ENCODE data around the gene DYRK1A.
"Not testable (repeated sequence)": the region's sequence is repeated elsewhere in the genome, so short reads cannot be mapped to it uniquely, and the experiment has no call there.

The DYRK1A gene

DNA sequence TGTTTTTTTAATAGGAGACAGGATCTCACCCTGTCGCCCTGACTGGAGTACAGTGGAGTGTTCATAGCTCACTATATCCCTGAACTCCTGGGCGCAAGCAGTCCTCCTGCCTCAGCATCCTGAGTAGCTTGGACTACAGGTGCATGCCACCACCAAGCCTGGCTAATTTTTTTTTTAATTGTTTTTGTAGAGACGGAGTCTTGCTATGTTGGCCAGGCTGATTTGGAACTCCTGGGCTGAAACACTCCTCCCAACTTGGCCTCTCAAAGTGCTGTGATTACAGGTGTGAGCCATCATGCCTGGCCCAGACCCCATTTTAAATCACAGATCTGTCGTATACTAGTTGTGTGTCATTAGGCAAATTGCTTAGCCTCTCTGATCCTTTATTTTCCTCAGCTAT is 161.1 kb downstream of the DYRK1A start:
- DNase-seq (ENCODE audit: low read depth in 2 of 2), result no peak

DNA sequence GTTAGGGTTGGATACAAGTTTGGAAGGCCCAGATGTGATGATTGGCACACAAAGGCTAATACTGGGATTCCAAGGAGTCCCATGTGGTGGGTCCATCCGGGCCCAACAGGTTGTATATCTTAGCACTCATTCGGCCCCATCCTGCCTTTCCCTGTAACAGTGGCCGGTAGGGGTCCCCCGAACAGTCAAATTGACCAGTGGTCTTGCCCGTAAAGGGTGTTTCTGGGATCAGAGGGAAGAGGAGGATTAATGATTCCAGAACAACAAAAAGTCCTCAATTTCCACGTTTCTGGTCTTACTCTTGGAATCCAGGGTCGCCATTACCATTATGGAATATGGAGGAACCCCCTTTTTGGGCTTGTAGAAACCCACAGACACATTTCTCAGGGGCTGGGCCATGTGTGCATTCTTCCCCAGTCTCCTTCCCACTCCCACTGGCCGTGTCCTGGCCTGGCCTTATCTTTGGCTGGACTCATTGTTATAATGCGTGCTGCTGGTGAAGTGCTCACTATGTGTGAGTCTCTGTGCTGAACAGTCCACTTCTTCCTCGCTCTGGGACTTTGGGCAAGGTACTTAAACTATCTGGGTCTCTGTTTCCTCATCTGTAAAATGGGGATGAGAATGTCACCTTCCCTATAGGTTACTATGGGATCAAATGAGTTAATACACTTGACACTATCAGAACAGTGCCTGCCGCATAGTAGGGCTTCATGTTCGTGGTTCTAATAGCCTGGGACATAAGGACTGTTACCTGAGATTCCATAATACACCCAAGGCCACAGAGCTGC is 161.8 kb downstream of the DYRK1A start:
- no peak for DNase-seq (ENCODE audit: low read depth in 2 of 2)

DNA sequence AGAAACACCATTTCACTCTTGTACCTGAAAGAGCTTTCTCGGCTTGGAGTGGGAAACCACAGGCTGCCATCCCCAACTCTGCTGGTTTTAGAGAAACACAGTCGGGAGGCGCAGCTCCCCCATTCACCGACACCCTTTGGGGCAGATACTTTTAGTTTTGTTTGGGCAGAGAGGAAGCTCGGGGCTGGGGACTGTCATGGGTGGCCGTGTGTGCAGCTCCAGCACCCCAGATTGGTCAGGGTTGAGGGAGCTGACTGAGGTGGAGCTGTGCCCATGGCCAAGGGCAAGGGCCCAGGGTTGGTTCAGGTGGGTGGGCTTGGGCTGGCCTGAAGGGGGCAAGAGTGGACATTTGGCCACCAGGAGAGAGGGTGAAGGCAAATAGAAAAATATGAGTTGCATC is 163.1 kb downstream of the DYRK1A start:
- DNase-seq (ENCODE audit: low read depth in 2 of 2), result no peak

DNA sequence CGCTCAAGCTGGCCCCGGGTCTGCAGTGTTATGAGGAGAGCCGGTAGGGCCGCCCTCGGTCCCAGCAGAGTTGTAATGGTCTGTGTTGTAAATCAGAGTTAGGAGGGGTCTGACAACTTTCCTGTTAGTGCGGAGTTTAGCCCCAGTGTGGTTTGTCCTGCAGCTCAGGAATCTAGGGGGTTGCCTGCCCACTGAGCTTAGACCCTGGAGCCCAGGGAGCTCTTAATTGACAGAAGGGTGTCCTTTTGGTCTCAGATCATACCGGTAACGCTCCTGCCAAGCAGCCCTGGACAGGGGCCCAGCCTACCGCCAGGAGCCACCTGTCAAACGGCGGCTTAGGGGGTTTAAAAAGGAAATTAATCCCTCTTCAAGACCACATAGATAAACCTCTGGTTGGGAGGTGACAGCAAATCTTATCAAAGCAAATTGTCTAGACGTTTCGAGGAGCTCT is 164.4 kb downstream of the DYRK1A start:
- no peak for DNase-seq (ENCODE audit: low read depth in 2 of 2)

DNA sequence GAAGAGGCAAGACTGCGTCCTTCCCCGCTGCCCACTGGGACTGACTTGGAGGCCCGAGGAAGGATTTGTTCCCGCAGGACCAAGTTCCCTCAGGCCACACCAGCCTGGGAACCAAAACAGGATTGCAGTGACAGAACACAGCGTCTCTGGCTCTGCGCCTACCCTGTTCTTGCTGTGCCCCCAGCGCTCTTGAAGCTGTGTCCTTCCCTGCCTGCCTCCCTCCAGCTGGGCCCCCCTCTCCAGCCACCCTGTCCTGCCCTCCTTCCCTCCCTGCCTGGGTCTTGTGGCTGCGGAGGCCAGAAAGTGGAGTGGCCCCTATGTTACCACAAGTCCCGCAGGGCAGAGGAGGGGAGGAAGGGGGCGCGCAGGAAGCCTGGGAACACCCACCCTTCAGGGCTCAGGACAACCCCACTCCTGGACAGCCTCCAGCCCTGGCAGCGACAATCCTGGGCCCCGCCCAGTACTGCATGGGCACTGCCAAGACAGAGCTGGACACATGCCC is 164.9 kb downstream of the DYRK1A start:
- DNase-seq (ENCODE audit: low read depth in 2 of 2), result no peak

DNA sequence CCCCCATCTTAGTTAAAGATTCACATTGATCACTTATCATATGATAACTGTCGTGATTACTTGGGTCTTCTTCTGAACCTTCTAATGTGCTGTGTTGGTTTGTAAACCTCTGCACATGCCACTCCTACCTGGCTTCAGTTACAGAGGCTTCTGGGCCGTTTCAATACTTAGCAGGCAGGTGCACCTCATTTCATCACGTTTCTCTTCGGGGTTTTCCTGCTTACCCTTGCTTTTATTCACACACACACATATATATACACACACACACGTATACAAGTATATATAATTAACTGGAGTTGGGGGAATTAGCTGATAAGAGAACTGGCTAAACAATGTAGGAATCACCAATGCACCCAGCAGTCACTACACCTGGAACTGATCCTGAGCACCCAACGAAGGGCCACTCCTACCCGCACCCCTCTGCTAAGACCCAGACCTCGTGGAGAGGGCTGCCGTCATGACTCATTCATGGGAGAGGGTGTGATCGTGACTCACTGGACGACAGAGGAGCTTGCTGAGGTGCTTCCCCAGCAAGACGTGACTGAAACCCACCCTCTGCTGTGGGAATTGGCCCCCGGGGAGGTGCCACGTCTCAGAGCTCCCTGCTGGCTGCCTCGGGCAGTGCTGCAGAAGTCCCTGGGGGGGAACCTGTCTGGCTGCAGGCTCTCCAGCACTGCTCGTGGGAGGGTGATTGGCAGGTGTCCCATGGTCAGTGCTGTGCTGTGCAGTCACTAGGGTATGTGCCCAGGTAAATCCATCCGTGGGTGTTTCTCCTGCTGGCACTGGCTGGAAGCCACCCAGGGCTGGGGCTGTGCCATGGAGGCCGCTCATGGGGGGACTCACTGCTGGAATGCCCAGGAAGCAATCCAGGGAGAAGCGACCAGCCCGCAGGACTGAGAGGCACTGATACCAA is 166.6 kb downstream of the DYRK1A start:
- DNase-seq (ENCODE audit: low read depth in 2 of 2), result no peak

DNA sequence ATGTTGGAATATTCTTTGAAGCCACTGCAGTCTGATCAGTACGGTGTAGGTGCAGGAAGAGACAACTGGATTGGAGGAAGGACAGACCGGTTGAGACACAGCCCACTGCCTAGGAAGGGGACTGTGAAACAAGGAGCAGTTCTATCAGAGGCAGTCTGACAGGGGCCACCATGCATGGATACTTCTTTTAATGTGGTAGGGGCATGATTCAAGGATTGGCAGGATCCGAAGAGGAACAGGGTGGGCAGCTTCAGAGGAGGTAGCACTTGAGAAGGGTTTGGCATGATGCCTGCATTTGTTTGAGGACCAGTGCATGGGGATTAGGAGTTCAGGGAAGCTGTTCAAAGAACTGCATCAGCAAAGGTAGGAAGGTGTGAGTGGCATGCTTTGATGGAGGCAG is 167.9 kb downstream of the DYRK1A start:
- DNase-seq (ENCODE audit: low read depth in 2 of 2), result no peak

DNA sequence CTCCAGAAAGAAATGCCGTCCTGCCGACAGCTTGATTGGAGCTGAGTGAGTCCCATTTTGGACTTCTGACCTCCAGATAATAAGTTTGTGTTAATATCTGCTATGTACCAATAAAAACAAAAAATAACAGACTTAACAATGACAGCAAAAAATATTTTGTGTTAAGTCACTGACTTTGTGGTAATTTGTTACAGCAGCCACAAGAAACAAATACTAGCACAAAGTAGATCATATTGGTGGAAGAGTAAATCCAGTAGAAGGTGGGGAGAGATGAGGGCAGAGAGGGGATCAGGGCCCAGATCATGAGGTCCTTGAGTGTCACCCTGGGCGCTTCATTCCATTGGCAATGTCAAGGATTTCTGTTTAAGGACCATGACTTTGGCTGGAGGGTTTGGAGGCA is 168.6 kb downstream of the DYRK1A start:
- no peak for DNase-seq (ENCODE audit: low read depth in 2 of 2)

DNA sequence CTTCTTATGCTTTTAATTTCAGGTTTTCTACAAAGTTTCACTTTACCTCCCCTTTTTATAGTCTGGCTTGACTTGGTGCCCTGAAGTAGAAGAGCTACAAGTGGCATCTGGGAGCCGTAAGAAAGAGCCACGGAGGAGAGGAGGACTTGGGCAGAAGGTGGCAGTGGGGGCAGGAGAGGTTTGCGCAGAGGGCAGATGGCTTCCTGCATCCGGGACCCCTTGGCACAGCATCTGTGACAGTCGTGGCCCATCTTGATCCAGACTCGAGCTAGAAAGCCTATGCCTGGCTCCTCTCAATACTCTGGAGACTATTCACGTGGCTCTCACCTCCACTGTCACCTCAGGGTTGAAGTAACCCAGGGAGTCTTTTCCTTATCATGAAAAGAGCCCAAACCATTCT is 169.1 kb downstream of the DYRK1A start:
- DNase-seq (ENCODE audit: low read depth in 2 of 2), result no peak

DNA sequence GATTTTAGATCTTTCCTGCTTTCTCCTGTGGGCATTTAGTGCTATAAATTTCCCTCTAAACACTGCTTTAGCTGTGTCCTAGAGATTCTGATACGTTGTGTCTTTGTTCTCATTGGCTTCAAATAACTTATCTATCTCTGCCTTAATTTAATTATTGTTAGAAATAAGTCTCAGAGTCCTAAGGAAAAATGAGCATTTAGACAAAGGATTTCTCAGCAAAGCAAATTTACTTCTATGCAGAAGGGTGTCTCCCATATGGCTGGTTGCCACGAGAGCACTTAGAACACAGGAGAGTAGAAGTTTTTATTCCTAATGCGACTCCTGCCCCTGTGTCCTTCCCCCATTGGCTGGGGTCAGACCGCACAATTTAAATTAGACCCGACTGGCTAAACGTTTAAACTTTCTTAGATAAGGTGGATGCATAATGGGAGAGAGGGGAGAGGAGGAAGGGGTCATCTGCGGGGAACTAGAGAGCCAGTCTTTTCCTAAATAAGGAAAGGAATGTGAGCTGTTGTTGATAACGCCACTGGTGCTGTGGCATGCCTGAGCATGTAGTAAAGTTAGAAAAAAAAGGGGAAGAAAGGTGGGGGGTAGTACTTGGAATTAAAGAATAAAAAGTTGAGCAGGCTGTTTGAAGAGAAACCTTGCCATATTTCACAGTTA is 170.2 kb downstream of the DYRK1A start:
- DNase-seq (ENCODE audit: low read depth in 2 of 2), result no peak

DNA sequence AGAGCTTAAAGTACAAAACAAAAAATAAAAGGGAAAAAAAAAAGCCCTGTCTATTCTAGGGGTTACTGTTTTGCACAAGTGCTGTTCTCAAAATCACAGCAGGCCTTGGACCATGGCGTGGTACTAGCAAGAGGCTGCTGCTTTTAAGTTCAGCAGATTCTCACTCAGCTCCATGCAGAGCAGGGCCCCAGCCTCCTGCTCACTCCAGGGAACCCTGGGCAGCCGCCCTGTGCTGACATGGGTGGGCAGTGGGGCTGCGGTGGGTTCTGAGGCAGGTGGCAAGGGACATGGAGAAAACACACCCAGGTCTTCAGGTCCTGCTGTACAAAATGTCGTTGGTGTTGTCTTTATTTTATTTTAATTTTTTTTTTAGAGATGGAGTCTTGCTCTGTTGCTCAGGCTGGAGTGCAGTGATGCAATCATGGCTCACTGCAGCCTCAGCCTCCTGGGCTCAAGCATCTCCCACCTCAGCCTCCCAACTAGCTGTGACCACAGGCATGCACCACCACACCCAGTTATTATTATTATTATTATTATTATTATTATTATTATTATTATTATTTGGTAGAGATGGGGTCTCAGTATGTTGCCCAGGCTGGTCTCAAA is 170.9 kb downstream of the DYRK1A start:
- DNase-seq (ENCODE audit: low read depth in 2 of 2), result no peak

DNA sequence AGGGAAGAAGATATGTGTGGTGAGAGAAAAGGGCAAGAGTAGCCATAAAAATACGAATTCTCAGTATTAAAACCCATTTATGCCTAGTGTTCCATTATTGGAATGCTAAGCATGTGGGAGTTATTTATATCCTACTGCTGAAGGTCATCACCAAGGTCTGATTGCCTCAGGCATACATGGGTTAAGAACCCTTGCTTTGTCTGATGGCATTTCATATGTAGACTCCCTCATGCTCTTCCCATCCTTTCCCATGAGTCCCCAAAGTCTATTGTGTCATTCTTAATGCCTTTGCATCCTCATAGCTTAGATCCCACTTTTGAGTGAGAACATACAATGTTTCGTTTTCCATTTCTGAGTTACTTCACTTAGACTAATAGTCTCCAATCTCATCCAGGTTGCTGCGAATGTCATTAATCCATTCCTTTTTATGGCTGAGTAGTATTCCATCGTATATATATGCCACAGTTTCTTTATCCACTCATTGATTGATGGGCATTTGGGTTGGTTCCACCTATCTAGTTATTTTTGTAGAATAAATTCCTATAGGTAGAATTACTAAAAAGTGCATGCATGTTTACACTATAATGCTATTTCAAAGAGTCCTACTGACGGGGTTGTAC is 172.5 kb downstream of the DYRK1A start:
- DNase-seq (ENCODE audit: low read depth in 2 of 2), result no peak

DNA sequence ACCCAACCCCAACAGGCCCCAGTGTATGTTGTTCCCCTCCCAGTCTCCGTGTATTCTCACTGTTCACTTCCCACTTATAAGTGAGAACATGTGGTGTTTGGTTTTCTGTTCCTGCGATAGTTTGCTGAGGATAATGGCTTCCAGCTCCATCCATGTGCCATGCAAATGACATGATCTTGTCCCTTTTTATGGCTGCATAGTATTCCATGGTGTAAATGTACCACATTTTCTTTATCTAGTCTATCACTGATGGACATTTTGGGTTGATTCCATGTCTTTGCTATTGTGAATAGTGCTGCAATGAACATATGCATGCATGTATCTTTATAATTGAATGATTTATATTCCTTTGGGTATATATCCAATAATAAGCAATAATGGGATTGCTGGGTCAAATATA is 174.6 kb downstream of the DYRK1A start:
- DNase-seq (ENCODE audit: low read depth in 2 of 2), result not testable (repeated sequence)

DNA sequence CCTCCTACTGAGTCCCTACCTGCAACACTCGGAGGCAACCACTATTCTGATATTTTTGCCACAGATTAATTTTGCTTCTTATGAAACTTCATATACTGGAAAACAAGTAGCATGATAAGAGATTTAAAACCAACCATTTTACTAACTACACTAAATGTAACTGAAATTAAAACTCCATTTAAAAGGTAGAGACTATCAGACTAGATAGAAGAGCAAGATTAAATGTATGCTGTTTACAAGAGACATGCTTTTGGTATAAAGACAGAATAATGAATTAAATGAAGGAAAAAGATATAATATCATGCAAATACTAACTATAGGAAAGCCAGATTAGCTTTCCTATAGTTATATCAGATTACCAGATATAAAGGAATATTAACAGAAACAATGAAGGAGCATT is 175.9 kb downstream of the DYRK1A start:
- DNase-seq (ENCODE audit: low read depth in 2 of 2), result no peak

DNA sequence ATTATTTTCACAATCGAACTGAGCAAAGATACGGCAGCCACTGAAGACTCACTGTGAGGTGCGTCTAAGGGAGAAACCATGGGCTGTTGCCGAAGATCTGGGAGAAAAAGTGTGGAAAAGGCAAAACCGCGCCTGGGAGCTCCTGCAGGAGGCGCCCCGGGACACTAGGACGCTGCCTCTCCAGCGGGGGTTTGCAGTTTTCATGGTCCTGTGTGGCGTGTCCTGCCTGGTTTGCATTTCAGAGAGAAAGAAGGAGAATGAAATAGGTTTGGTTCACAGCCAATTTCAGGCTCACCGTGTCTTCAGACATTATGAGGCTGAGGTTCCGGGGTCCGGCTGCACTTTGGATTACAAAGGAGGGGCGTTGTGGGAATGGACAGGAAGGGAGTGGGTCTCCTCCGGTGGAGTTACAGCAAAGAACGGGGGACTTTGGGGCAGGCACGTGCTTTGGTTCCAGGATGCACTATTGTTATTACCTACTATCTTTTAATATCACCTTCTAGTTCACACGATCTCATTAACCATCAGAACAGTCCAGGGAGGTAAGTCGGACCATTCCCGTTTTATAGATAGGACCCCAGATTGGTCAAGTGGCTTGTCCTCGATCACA is 179.8 kb downstream of the DYRK1A start:
- no peak for DNase-seq (ENCODE audit: low read depth in 2 of 2)

DNA sequence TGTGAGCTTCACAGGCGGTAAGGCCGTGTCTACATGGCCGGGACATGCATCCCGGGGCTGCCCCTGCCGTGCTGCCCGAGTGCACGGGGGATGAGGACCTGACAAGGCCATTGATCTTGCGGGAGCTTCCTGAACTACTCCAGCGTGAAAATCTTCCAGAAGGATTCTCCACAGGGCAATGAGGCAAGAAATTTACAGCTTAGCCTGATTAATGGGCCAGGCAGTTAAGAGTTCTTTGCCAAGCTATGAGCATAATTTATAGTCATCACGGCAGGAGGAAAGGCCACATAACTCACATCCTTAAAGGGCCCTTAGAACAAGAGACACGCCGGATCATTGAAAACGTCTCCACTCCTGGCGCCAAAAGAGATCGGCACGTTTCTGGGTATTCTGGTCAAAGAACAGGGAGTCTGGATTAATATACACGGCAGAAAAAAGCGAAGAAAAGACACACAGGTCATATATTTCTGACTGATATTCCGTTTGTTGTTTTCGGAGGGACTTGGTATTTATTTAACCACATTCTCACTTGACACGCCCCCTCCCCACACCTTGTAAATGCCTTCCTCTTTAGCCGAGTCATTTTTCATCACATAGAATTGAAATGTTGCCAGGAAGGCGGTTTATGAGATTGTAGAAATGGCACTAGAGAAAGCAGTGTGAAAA is 180.5 kb downstream of the DYRK1A start:
- no peak for DNase-seq (ENCODE audit: low read depth in 2 of 2)

DNA sequence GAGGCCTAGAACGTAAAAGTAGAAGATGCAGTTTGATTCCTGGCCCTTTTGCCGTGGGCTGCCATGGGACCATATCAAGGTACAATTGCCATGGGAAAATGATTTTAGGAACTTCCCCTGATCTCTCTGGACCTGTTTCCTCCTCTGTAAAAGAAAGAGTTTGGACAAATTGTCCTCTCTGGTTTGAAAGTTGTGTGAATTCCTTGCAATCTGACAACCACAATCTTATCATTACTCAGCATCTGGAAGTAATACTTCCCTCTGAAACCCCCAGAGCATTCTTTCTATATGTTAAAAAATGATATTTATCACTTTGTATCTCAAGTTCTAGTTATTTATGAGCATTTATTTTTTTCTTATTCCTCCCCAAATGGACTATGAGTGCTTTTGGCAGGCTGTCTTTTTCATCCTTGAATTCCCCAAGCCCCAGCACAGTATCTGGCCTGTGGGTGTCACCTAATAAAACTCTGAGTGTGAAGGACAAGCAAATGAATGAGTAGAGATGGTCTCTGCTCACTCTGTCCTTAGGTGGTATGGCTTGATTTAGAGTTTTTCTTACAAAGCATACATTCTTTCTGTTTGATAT is 181.1 kb downstream of the DYRK1A start:
- no peak for DNase-seq (ENCODE audit: low read depth in 2 of 2)

DNA sequence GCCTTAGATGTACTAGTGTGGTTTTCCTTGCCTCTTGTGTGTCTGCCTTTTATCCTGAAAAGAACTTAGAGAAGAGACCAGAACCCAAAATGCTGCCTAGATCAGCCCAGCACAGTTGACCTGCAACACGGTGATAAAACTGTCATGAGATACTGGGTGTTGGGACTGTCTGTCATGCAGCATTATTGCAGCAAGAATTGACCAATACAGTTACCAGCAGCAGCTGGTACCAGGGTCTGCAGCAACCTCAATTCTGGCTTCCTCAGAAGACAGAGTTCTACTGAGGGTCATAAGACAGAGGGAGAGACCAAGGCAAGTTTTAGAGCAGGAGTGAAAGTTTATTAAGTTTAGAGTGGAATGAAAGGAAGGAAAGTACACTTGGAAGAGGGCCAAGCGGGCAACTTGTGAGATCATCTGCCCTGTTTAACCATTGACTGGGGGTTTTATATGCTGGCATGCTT is 182.0 kb downstream of the DYRK1A start:
- no peak for DNase-seq (ENCODE audit: low read depth in 2 of 2)

DNA sequence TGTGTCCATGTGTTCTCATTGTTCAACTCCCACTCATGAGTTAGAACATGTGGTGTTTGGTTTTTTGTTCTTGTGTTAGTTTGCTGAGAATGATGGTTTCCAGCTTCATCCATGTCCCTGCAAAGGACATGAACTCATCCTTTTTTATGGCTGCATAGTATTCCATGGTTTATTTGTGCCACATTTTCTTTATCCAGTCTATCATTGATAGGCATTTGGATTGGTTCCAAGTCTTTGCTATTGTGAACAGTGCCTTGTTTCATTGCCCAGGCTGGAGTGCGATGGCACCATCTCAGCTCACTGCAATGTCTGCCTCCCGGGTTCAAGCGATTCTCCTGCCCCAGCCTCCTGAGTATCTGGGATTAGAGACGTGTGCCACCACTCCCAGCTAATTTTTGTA is 183.2 kb downstream of the DYRK1A start:
- not testable (repeated sequence) for DNase-seq (ENCODE audit: low read depth in 2 of 2)

DNA sequence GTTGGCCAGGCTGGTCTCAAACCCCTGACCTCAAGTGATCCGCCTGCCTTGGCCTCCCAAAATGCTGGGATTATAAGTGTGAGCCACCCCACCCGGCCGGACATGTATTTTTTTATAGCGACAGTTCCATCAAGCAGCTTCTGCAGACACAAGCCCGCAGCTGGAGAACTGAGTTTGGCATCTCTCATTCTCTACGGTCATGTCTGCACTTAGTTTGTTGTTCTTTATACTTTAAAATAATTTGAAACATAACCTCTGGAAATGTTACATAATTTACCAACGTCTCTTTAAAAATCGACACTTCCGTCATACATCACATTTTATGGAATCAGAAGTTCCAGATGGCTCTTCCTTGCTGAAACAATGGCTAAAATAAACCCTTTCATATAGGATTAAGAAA is 183.6 kb downstream of the DYRK1A start:
- no peak for DNase-seq (ENCODE audit: low read depth in 2 of 2)
